ENCODE data around the gene CYSRT1. TPM values are rescaled to one million over a fixed set of nuclear protein-coding genes. Genes with fewer than 3 reads are reported as not detected.

Gene CYSRT1
- total RNA-seq = 0.42 TPM
- long read RNA-seq, partial matches to known transcripts = 0 of 1 reads
- long read RNA-seq, other reads (novel, unspliced or antisense) = 0 of 1 reads

- no peak for DNase-seq (ENCODE audit: low spot score)
These were observed at the start of gene CYSRT1 for GRCh38 chr9:137224830-137225694. Gene CYSRT1 (plus strand): TSS chr9:137225174. CDS start chr9:137225622, 448 bp downstream.

GRCh38 chr9:137175345-137175961 lies 49.5 kb upstream of the CYSRT1 start:
- no peak for DNase-seq (ENCODE audit: low spot score)

- DNase-seq (ENCODE audit: low spot score) = no peak
These were observed 48.4 kb upstream of the CYSRT1 start for GRCh38 chr9:137176302-137177182.

- DNase-seq (ENCODE audit: low spot score) = no peak
These were observed 46.6 kb upstream of the CYSRT1 start for GRCh38 chr9:137178201-137178938.

- DNase-seq (ENCODE audit: low spot score) = no peak
These were observed 45.9 kb upstream of the CYSRT1 start for GRCh38 chr9:137178939-137179630.

GRCh38 chr9:137179761-137180160 lies 45.2 kb upstream of the CYSRT1 start:
- no peak for DNase-seq (ENCODE audit: low spot score)

GRCh38 chr9:137180491-137180890 lies 44.5 kb upstream of the CYSRT1 start:
- DNase-seq (ENCODE audit: low spot score) = no peak

GRCh38 chr9:137181680-137182079 lies 43.3 kb upstream of the CYSRT1 start:
- DNase-seq (ENCODE audit: low spot score) = no peak

GRCh38 chr9:137182836-137183235 lies 42.1 kb upstream of the CYSRT1 start:
- DNase-seq (ENCODE audit: low spot score) = no peak

- DNase-seq (ENCODE audit: low spot score) = no peak
These were observed 40.9 kb upstream of the CYSRT1 start for GRCh38 chr9:137183980-137184595.

- DNase-seq (ENCODE audit: low spot score) = no peak
These were observed 39.9 kb upstream of the CYSRT1 start for GRCh38 chr9:137184881-137185660.

- no peak for DNase-seq (ENCODE audit: low spot score)
These were observed 39.1 kb upstream of the CYSRT1 start for GRCh38 chr9:137185921-137186320.

GRCh38 chr9:137186385-137186784 lies 38.6 kb upstream of the CYSRT1 start:
- no peak for DNase-seq (ENCODE audit: low spot score)

GRCh38 chr9:137187386-137187785 lies 37.6 kb upstream of the CYSRT1 start:
- DNase-seq (ENCODE audit: low spot score) = no peak

- DNase-seq (ENCODE audit: low spot score) = no peak
These were observed 36.9 kb upstream of the CYSRT1 start for GRCh38 chr9:137188086-137188489.

GRCh38 chr9:137188490-137189296 lies 36.3 kb upstream of the CYSRT1 start, which contains the start of the genes ANAPC2 and SSNA1:
Gene ANAPC2 (minus strand): TSS chr9:137188560. CDS start chr9:137188532, 28 bp downstream.
Gene SSNA1 (plus strand): TSS chr9:137188676. CDS start chr9:137188727, 51 bp downstream.
- DNase-seq (ENCODE audit: low spot score) = peak; percentile 99
